Nephron progenitor cell (in vitro differentiated cells): ENCODE data around the gene RAD54L.
A peak's percentile ranks its signal among the peaks of the same experiment; 100 is the strongest.

Experiments used
- DNase-seq: peaks from one replicate; pipeline ENCODE4 v3.0.0; 2021
- H3K27ac Mint-ChIP-seq: 2 replicates; pipeline ENCODE4 v1.8.0; 2021; ENCODE audit warnings: mild to moderate bottlenecking, moderate library complexity, mixed read lengths
- H3K27me3 Mint-ChIP-seq: 2 replicates; pipeline ENCODE4 v1.8.0; 2021; ENCODE audit warnings: mild to moderate bottlenecking, low read depth, mixed read lengths; ENCODE audit not compliant: poor library complexity
- H3K36me3 Mint-ChIP-seq: 2 replicates; pipeline ENCODE4 v1.8.0; 2021; ENCODE audit warnings: low read depth, mixed read lengths
- H3K4me1 Mint-ChIP-seq: 2 replicates; pipeline ENCODE4 v1.8.0; 2021; ENCODE audit warnings: mixed read lengths
- H3K4me3 Mint-ChIP-seq: 2 replicates; pipeline ENCODE4 v1.8.0; 2021; ENCODE audit warnings: mild to moderate bottlenecking, moderate library complexity, mixed read lengths
- H3K9me3 Mint-ChIP-seq: 2 replicates; pipeline ENCODE4 v1.8.0; 2021; ENCODE audit warnings: mild to moderate bottlenecking, moderate library complexity, mixed read lengths
- TF ChIP-seq, protein P1 (sequence below): fragments of 200-600 bp; sonication (generic); IDR thresholded peaks from 2 replicates; pipeline ENCODE4 v1.5.0; 2021; ENCODE audit warnings: antibody characterized with exemption

Gene RAD54L

DNA sequence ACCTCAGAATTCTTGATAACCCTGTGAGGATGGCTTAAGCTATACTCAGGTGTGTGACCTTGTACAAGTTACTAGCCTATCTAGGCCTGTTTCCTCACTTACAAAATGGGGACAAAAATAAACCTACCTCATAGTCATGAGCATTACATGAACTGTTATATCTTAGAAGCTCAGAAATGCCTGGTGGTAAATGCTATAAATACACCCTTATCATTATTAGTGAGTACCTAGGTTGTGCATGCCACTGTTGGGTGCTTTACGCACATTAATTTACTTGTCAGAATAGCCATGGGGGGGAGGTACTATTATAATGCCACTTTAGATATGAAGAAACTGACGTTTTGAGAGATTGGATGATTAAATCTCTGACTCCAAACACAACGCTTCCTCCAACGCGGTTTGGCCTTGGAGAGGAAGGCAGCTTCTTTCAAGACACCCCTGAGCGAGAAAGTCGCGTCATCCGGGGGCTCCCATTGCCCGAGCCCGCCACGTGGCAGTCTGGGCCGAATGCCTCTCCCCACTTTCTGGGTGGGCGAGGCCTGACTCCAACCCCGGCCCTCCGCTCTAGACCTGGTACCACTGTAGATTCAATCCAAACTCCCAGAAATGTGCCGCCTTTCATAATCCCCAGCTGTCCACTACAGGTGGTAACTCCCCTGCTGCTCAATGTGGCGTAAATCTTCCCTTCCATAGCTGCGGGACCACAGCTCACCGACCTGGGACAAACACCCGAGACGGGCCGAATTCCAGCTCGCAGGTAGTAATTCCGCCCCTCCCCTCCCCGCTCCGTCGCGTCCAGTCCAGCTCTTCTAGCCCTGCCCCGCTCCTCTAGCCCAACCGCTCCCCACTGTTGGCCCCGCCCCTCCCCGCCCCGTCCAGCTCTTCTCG, 771 bp upstream of the RAD54L start:
- peak overlapping the region; percentile 96 for H3K27ac Mint-ChIP-seq
- peak overlapping the region; percentile 97 for H3K4me3 Mint-ChIP-seq
- H3K9me3 Mint-ChIP-seq: peaks cover 10% of the 10 kb centered on the region
- TF ChIP-seq, protein P1, sequence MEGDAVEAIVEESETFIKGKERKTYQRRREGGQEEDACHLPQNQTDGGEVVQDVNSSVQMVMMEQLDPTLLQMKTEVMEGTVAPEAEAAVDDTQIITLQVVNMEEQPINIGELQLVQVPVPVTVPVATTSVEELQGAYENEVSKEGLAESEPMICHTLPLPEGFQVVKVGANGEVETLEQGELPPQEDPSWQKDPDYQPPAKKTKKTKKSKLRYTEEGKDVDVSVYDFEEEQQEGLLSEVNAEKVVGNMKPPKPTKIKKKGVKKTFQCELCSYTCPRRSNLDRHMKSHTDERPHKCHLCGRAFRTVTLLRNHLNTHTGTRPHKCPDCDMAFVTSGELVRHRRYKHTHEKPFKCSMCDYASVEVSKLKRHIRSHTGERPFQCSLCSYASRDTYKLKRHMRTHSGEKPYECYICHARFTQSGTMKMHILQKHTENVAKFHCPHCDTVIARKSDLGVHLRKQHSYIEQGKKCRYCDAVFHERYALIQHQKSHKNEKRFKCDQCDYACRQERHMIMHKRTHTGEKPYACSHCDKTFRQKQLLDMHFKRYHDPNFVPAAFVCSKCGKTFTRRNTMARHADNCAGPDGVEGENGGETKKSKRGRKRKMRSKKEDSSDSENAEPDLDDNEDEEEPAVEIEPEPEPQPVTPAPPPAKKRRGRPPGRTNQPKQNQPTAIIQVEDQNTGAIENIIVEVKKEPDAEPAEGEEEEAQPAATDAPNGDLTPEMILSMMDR: no peak
- H3K36me3 Mint-ChIP-seq: peaks cover 18% of the 10 kb centered on the region
- peaks cover 29% of the 10 kb centered on the region for H3K4me1 Mint-ChIP-seq
- no peak for DNase-seq
- no peaks in the 10 kb centered on the region for H3K27me3 Mint-ChIP-seq

DNA sequence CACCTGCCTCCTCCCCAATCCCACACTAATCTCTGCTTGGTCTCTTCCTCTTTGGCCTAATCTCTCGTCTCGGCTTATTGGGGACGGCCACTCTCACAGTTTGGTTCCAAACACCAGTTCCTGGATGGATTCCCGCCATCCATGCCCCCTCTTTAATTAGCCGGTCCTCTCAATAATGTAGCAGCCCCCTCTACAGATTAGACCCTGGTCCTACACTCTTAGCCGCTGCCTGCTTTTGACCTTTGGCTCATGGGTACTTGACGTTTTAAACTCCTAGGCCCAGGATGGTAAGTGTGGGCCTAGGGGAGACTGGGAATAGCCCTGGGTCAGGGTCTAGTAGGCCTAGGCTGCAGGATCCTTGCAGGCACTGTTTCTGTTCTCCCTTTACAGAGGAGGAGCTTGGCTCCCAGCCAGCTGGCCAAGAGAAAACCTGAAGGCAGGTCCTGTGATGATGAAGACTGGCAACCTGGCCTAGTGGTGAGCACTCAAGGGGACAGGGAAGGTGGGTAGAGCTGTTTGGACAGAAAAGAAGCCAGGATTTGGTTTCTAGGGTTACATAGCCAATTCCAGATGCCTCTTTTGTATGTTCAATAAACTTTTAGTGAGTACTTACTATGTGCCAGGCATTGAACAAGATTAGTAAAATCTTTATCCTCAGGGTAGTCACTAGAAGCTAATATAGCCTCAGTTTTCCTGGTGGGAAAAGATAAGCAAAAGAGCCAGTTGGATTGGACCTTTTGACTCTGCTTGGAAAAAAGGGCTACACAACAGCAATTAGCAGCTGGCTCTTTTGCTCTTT, 758 bp downstream of the RAD54L start:
- H3K4me3 Mint-ChIP-seq: peak overlapping the region; percentile 97
- peaks cover 36% of the 10 kb centered on the region for H3K4me1 Mint-ChIP-seq
- H3K27ac Mint-ChIP-seq: peak overlapping the region; percentile 95
- H3K9me3 Mint-ChIP-seq: peaks cover 4% of the 10 kb centered on the region
- peak; percentile 32 for DNase-seq
- no peaks in the 10 kb centered on the region for H3K27me3 Mint-ChIP-seq
- H3K36me3 Mint-ChIP-seq: peaks cover 33% of the 10 kb centered on the region
- TF ChIP-seq, protein P1: peak; percentile 19

DNA sequence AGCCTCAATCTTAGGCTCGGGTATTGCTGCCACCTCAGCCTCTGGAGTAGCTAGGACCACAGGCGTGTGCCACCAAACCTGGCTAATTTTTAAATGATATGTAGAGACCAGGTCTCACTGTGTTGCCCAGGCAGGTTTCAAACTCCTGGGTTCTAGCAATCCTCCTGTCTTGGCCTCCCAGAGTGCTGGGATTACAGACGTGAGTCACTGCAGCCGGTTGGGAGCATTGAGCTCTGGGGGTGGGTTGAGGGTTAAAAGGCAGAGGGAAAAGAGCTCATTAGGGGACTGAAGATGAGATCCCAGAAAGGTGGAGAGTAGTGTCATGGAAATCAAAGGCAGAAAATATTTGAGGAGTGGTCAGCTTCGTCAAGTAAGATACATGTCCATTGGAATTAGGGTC, 7.1 kb downstream of the RAD54L start:
- H3K36me3 Mint-ChIP-seq: peaks cover 56% of the 10 kb centered on the region
- no peak overlapping the region for H3K4me3 Mint-ChIP-seq
- DNase-seq: no peak
- TF ChIP-seq, protein P1: no peak
- peak overlapping the region; percentile 21 for H3K27ac Mint-ChIP-seq
- H3K9me3 Mint-ChIP-seq: no peaks in the 10 kb centered on the region
- peaks cover 9% of the 10 kb centered on the region for H3K4me1 Mint-ChIP-seq
- H3K27me3 Mint-ChIP-seq: no peaks in the 10 kb centered on the region

DNA sequence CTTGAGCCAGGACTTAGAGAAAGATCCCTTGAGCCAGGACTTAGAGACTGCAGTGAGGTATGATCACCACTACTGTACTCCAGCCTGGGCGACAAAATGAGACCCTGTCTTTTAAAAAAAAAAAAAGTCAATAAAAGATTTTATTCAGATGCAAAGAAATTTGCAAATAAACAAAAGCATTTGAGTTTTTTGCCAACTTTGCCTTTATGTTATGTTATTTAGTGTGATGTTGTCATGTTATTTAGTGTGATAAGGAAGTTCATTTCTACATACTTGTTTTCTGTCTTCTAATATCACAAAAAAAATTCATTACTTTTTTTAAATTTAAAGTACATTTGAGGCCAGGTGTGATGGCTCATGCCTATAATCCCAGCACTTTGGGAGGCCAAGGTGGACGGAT, 9.0 kb downstream of the RAD54L start:
- DNase-seq: no peak
- H3K27ac Mint-ChIP-seq: no peak overlapping the region
- no peaks in the 10 kb centered on the region for H3K27me3 Mint-ChIP-seq
- TF ChIP-seq, protein P1: no peak
- peaks cover 6% of the 10 kb centered on the region for H3K4me1 Mint-ChIP-seq
- H3K36me3 Mint-ChIP-seq: peaks cover 59% of the 10 kb centered on the region
- H3K4me3 Mint-ChIP-seq: no peak overlapping the region
- H3K9me3 Mint-ChIP-seq: no peaks in the 10 kb centered on the region

DNA sequence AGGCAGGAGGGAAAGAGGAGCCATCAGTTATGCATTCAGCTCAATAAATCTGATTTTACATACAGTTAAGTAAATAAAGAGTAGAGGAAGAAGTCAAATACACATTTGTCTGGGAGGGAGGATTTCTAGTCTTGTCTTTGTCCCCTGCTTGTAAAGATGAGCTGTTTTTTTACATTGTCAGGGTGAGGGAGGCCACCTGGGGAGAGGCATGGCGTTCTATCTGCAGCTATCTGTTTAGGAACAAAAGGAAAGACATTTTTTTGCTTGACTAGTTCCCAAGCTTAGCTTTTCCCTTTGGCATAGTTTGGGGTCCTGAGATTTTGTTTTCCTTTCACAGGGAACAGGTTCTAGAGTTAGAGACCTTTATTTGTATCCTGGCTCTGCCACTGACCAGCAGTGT, 14.9 kb downstream of the RAD54L start:
- no peaks in the 10 kb centered on the region for H3K27me3 Mint-ChIP-seq
- TF ChIP-seq, protein P1: no peak
- H3K27ac Mint-ChIP-seq: no peak overlapping the region
- no peak overlapping the region for H3K4me3 Mint-ChIP-seq
- no peaks in the 10 kb centered on the region for H3K4me1 Mint-ChIP-seq
- H3K9me3 Mint-ChIP-seq: no peaks in the 10 kb centered on the region
- peaks cover 57% of the 10 kb centered on the region for H3K36me3 Mint-ChIP-seq
- DNase-seq: no peak
